ENCODE measurements around the gene KLF6. TPM values are rescaled to one million over a fixed set of nuclear protein-coding genes. Genes with fewer than 3 reads are reported as not detected.

KLF6 gene
- total and polyA plus RNA-seq, 9 of the 15 experiments (the other 6 are each of a cell fraction or from before 2014, with no cell fraction given), result 3.2 to 23.9 (median 8.0) TPM

DNA sequence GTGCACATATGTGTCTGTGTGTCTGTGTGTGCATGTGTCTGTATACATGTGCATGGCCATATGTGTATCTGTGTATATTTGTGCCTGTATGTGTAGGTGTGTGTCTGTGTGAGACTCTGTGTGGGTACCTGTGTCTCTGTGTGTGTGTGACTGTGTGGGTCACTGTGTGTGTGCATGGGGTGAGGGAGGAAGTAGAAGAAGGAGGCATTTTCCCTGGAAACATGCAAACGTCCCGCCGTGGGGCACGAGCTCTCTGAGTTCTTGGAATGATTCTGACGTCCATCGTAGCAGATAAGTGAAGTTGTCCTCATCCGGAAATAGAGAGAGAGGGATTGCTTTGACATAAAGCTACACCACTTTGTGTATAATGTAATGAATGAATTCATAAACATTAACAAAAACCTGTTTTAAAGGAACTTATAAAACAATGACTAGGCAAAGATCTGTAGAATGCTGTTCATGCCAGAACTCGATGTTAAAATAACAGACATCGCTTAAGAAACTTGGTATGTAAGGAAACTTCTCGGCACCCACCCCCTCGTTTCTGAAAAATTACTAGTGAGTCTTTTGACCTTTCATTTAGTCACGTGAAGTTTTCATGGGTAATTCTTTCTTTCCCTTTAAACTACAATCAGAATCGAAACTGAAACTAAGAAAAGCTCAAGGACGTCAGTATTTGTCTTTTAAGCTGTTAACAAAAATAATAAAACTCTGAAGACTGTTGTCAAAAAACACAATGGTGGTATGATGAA, 43.6 kb upstream of the KLF6 start (continued):
- TF ChIP-seq ZNF318 (IDR thresholded peaks at IDR 0.05; ENCODE audit: borderline replicate concordance in 1 of 2, low read depth in 1 of 2) (peak in 1 of 2 experiments; percentile 80; a peak in 2 of 4 replicates), RBM39 (optimal IDR thresholded peaks at IDR 0.05; ENCODE audit: low read depth, low read length) (no peak), USF1 (CRISPR knock-in tag; IDR thresholded peaks at IDR 0.05) (no peak; the same call in 1 of the 2 replicates), ZNF395 (CRISPR knock-in tag; IDR thresholded peaks at IDR 0.05) (no peak; the same call in 1 of the 2 replicates), REST (IDR thresholded peaks at IDR 0.05; ENCODE audit: borderline replicate concordance) (0 out of 2 replicates have a peak, but pooled peaks have one; percentile 17), REST (CRISPR knock-in tag; IDR thresholded peaks at IDR 0.05; ENCODE audit: low read depth) (no peak), NCOR1 (IDR thresholded peaks at IDR 0.05) (no peak; the same call in 1 of the 2 replicates)

Data from K562 (cell line).